ENCODE data around the gene GMEB2.

DNA sequence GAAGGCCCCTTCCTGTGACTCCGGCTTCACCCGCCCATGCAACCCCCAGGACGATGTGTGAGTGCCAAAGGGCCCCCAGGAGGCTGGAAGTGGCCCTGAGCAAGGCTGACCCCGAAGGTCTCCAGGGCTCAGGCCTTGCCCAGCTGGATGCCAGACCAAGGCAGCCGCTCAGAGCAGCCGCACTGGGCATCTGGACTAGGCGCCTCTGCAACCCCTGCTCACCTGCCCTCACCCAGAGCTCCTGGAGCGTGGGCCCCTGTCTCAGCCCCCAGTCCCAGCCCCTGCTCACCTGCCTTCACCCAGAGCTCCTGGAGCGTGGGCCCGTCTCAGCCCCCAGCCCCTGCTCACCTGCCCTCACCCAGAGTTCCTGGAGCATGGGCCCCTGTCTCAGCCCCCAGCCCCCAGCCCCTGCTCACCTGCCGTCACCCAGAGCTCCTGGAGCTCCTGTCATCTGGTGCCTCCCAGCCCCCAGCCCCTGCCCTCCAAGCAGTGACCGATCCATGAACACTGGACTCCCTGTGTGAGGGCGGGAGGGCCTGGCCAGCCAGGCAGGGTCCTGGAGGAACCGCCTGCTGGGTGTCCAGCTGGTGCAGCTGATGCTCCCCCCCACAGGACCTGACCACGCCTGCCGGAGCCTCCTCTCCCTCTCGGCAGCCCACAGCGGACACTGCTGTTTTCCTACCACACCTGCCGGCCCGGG, 80.5 kb downstream of the GMEB2 start:
- TF ChIP-seq, protein P1, sequence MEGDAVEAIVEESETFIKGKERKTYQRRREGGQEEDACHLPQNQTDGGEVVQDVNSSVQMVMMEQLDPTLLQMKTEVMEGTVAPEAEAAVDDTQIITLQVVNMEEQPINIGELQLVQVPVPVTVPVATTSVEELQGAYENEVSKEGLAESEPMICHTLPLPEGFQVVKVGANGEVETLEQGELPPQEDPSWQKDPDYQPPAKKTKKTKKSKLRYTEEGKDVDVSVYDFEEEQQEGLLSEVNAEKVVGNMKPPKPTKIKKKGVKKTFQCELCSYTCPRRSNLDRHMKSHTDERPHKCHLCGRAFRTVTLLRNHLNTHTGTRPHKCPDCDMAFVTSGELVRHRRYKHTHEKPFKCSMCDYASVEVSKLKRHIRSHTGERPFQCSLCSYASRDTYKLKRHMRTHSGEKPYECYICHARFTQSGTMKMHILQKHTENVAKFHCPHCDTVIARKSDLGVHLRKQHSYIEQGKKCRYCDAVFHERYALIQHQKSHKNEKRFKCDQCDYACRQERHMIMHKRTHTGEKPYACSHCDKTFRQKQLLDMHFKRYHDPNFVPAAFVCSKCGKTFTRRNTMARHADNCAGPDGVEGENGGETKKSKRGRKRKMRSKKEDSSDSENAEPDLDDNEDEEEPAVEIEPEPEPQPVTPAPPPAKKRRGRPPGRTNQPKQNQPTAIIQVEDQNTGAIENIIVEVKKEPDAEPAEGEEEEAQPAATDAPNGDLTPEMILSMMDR (IDR thresholded peaks at IDR 0.05): no peak
- TF ChIP-seq, protein P2, sequence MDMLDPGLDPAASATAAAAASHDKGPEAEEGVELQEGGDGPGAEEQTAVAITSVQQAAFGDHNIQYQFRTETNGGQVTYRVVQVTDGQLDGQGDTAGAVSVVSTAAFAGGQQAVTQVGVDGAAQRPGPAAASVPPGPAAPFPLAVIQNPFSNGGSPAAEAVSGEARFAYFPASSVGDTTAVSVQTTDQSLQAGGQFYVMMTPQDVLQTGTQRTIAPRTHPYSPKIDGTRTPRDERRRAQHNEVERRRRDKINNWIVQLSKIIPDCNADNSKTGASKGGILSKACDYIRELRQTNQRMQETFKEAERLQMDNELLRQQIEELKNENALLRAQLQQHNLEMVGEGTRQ (IDR thresholded peaks at IDR 0.05; ENCODE audit: borderline replicate concordance, low read depth, low read length): no peak
